Stimulated activated CD4-positive, alpha-beta T cell treated with anti-CD3 and anti-CD28 coated beads, Interleukin-15, amount 100 ng/mL, for 48 hours (primary cell): Measurements from ENCODE around the gene LIG3.
"Not testable (repeated sequence)": the region's sequence is repeated elsewhere in the genome, so short reads cannot be mapped to it uniquely, and the experiment has no call there.

Experiments used
- DNase-seq, 2 donors: peaks; one replicate each; pipeline ENCODE4 v3.0.0-alpha.2; 2020; ENCODE audit warnings: low read depth in 2 of 2

The LIG3 gene

GRCh38 chr17:35041390-35041789 is 61.1 kb downstream of the LIG3 start:
- DNase-seq: no peak

- no peak for DNase-seq
Measured at GRCh38 chr17:35044181-35044580, 63.9 kb downstream of the LIG3 start.

DNA sequence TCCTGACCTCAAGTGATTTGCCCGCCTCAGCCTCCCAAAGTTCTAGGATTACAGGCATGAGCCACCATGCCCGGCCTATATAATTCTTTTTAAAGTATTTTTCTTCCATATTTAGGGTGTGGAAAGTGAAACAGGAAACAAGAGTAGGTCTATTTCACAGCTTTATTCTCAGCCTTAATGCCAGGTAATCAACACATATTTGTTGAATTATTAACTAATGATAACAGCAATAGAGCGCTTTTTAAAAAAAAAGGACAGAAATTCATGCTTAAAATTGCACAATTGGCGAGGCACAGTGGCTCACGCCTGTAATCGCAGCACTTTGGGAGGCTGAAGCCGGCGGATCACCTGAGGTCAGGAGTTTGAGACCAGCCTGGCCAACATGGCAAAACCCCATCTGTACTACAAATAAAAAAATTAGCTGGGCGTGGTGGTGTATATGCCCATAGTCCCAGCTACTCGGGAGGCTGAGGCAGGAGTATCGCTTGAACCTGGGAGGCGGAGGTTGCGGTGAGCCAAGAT is 65.2 kb downstream of the LIG3 start:
- not testable (repeated sequence) for DNase-seq

DNA sequence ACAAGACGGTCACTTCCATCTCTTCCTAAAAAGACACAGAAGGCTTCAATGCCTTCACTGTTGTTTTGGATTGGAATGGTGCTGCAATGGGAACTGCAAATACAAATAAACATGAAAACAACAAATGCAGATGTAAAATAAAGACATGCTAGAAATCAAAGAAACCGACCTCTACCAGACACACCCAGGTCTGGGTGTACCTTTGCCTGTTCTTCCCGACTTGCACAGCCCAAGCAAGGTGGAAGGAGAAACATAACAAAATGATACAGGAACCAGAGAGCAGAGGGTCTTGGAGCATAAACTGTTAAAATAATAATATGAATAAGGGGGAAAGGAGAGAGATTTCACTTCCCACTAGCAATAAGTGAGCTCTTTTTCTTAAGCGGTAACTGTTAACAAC is 65.9 kb downstream of the LIG3 start:
- DNase-seq: no peak

DNA sequence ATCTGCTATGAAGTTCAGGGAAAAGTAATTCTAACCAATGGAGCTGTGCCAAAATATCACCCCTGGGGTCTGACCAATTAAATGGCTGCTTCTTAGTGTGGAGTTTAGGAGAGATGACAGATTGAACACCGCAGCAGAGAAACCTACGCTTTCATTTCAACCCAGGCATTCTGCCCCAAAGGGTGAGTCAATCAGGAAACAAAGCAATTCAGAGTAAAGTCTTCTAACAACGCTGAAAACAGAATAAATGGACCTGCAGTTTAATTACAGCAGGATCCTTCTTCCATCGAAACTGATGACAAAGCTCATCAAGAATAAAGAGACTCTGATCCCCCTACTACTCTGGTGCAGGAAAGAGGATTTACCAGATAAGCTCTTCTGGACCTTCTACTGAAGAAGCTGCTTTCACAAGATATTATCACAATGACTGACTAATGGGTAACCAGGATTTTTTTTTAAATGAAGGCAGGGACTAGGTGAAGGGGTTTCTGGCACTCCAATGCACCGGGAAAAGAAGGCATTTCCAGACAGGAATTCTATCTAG is 66.5 kb downstream of the LIG3 start:
- DNase-seq: peak; percentile 51 to 52

- no peak for DNase-seq
Measured at GRCh38 chr17:35048685-35049379, 68.5 kb downstream of the LIG3 start.

DNA sequence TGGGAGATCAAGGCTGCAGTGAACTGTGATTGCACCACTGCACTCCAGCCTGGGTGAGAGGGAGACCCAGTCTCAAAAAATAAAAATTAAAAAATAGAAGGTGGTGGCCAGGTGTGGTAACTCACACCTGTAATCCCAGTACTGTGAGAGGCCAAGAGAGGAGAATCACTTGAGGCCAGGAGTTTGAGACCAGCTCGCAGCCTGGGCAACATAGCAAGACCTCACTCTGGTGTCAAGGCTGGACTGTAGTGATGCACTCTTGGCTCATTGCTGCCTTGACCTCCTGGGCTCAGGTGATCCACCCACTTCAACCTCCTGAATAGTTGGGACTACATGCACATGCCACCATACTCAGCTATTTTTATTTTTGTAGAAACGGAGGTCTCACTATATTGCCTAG is 69.9 kb downstream of the LIG3 start:
- no peak for DNase-seq

- DNase-seq: no peak
Measured at GRCh38 chr17:35051183-35051578, 70.9 kb downstream of the LIG3 start.

GRCh38 chr17:35051579-35052240 is 71.4 kb downstream of the LIG3 start:
- DNase-seq: no peak

- DNase-seq: no peak
Measured at GRCh38 chr17:35052241-35052610, 71.9 kb downstream of the LIG3 start.

DNA sequence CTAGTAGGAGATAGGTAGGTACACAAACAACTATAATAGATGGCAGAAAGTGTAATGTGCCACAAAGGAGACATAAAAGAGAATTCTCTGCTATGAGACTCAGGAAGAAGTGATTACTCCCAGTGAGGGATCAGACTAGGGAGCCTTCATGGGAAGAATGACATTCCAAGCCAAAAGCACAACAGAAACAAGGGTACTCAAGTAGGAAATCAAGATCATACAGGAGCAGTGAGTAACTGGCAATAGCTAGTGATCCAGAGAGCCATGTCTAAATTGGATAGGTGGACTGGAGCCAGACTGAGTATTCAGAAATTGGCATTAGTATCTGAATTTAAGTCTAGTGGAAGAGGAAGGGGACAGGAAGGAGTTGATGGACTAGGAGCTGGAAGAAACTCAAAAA is 72.5 kb downstream of the LIG3 start:
- no peak for DNase-seq

DNA sequence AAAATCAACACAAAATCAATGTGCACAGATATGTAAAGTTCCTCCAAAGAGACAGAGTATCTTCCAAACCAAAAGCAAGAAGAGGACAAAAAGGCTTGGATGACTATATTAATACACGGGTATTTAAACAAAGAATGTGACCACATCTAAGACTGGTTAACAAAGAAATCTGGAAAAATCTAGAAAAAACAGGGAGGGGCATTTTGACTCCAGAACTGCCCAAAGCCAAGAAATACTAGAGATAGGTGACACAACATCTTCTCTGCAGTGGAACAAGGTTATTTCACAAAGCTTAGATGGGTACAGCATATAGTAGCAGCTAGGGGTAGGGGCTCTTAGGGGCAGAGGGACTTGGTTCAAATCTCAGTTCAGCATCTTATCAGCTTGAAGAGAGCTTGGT is 72.9 kb downstream of the LIG3 start:
- DNase-seq: no peak

DNA sequence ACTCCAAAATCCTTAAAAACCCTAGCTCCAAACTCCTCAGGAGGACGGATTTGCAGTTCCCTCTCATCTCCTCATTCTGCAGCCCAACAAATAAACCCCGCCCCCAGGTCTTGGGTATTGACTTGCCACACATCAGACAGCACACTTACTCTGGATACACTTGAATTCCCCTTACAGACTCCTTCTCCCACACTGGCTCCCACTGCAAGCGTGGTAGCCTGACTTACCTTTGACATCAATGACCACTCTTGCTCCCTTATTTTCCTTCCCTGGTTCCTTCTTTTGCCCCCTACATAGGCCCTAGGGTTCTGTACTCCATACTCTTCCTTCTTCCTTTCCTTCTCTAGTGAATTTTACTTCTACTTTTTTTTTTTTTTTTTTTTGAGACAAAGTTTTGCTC is 75.7 kb downstream of the LIG3 start:
- no peak for DNase-seq

- no peak for DNase-seq
Measured at GRCh38 chr17:35057332-35057915, 77.1 kb downstream of the LIG3 start.
